HG02981 (cell line): Measurements from ENCODE around the gene BYSL.

Experiments used
- ATAC-seq: cut with Tn5 transposase; IDR thresholded peaks from one replicate; pipeline ENCODE4 v1.9.1; 2021; ENCODE audit warnings: mild to moderate bottlenecking, moderate library complexity; ENCODE audit not compliant: unreplicated experiment

BYSL gene

GRCh38 chr6:41914869-41915530 lies 6.3 kb upstream of the BYSL start:
- ATAC-seq: no peak

GRCh38 chr6:41917528-41917927 lies 3.8 kb upstream of the BYSL start:
- no peak for ATAC-seq

- no peak for ATAC-seq
These were observed 356 bp downstream of the BYSL start for GRCh38 chr6:41921712-41921998.

- no peak for ATAC-seq
These were observed 855 bp downstream of the BYSL start for GRCh38 chr6:41922154-41922553.

GRCh38 chr6:41927253-41927652 lies 6.0 kb downstream of the BYSL start:
- ATAC-seq: no peak

GRCh38 chr6:41929924-41930323 lies 8.6 kb downstream of the BYSL start:
- ATAC-seq: no peak

GRCh38 chr6:41931792-41932191 lies 10.5 kb downstream of the BYSL start:
- no peak for ATAC-seq

GRCh38 chr6:41932378-41932777 lies 11.1 kb downstream of the BYSL start:
- no peak for ATAC-seq

- no peak for ATAC-seq
These were observed 13.2 kb downstream of the BYSL start for GRCh38 chr6:41934278-41935192.

GRCh38 chr6:41935193-41935574 lies 13.9 kb downstream of the BYSL start:
- ATAC-seq: no peak

GRCh38 chr6:41935685-41936072 lies 14.4 kb downstream of the BYSL start:
- ATAC-seq: no peak

GRCh38 chr6:41936073-41936837 lies 15.0 kb downstream of the BYSL start:
- no peak for ATAC-seq

- ATAC-seq: no peak
These were observed 16.2 kb downstream of the BYSL start for GRCh38 chr6:41937472-41937860.

GRCh38 chr6:41937861-41938574 lies 16.7 kb downstream of the BYSL start:
- no peak for ATAC-seq

GRCh38 chr6:41938590-41939175 lies 17.4 kb downstream of the BYSL start:
- no peak for ATAC-seq

- ATAC-seq: no peak
These were observed 18.0 kb downstream of the BYSL start for GRCh38 chr6:41939176-41939847.

- no peak for ATAC-seq
These were observed 18.8 kb downstream of the BYSL start for GRCh38 chr6:41939848-41940758.

GRCh38 chr6:41940759-41941279 lies 19.5 kb downstream of the BYSL start:
- ATAC-seq: no peak
